ENCODE data around the gene AXIN2. TPM values are rescaled to one million over a fixed set of nuclear protein-coding genes. Genes with fewer than 3 reads are reported as not detected.

Gene AXIN2
- polyA plus RNA-seq, 1 donor from 2014 or later = 26.7 TPM

GRCh38 chr17:65503557-65503956 is 57.9 kb downstream of the AXIN2 start:
- Histone ChIP-seq H3K9me3 (ENCODE audit: low read length) (no peaks in the 10 kb centered on the region), H3K27me3 (ENCODE audit: insufficient read depth, low read depth, low read length) (no peaks in the 10 kb centered on the region), H3F3A (ENCODE audit: insufficient read depth, low read length, poor library complexity, severe bottlenecking) (no peaks in the 10 kb centered on the region), H3K4me3 (ENCODE audit: low read length) (no peak overlapping the region), H2AFZ (ENCODE audit: low read depth, low read length) (no peak overlapping the region), H3K9me2 (ENCODE audit: insufficient read depth, low read length) (no peaks in the 10 kb centered on the region), H3K27ac (ENCODE audit: low read length) (no peak overlapping the region), H3K9ac (ENCODE audit: low read length) (no peak overlapping the region), H3K36me3 (ENCODE audit: insufficient read depth, low read length) (no peaks in the 10 kb centered on the region), H3K79me2 (replicated peaks; ENCODE audit: insufficient read depth, low read length) (no peaks in the 10 kb centered on the region), H3K4me2 (ENCODE audit: low read length) (no peak overlapping the region), H4K20me1 (ENCODE audit: insufficient read depth) (no peaks in the 10 kb centered on the region)
- no peak for TF ChIP-seq RAD21 (conservative IDR thresholded peaks at IDR 0.05)
- no peak for TF ChIP-seq REST (IDR thresholded peaks at IDR 0.05; ENCODE audit: borderline replicate concordance)
- no peak for TF ChIP-seq POLR2AphosphoS5 (IDR thresholded peaks at IDR 0.05)
- TF ChIP-seq MXI1 (conservative IDR thresholded peaks at IDR 0.05; ENCODE audit: poor library complexity, severe bottlenecking) = no peak
- no peak for TF ChIP-seq EZH2 (IDR thresholded peaks at IDR 0.05; ENCODE audit: borderline replicate concordance, insufficient read depth, low read length, poor library complexity, severe bottlenecking)
- TF ChIP-seq TAF1 (IDR thresholded peaks at IDR 0.05; ENCODE audit: low read depth) = no peak
- TF ChIP-seq CTCF (IDR thresholded peaks at IDR 0.05; ENCODE audit: poor library complexity, severe bottlenecking) = no peak
- no peak for TF ChIP-seq EP300 (conservative IDR thresholded peaks at IDR 0.05; ENCODE audit: poor library complexity, severe bottlenecking)
- no peak for TF ChIP-seq SMC3 (conservative IDR thresholded peaks at IDR 0.05; ENCODE audit: poor library complexity)

GRCh38 chr17:65498816-65499215 is 62.6 kb downstream of the AXIN2 start:
- Histone ChIP-seq H3K79me2 (replicated peaks; ENCODE audit: insufficient read depth, low read length) (no peaks in the 10 kb centered on the region), H3K27me3 (ENCODE audit: insufficient read depth, low read depth, low read length) (no peaks in the 10 kb centered on the region), H3K4me3 (ENCODE audit: low read length) (no peak overlapping the region), H3K9me3 (ENCODE audit: low read length) (no peaks in the 10 kb centered on the region), H3F3A (ENCODE audit: insufficient read depth, low read length, poor library complexity, severe bottlenecking) (no peaks in the 10 kb centered on the region), H3K4me2 (ENCODE audit: low read length) (no peak overlapping the region), H3K9me2 (ENCODE audit: insufficient read depth, low read length) (no peaks in the 10 kb centered on the region), H3K27ac (ENCODE audit: low read length) (no peak overlapping the region), H3K36me3 (ENCODE audit: insufficient read depth, low read length) (no peaks in the 10 kb centered on the region), H2AFZ (ENCODE audit: low read depth, low read length) (no peak overlapping the region), H3K9ac (ENCODE audit: low read length) (no peak overlapping the region), H4K20me1 (ENCODE audit: insufficient read depth) (no peaks in the 10 kb centered on the region)
- TF ChIP-seq POLR2AphosphoS5 (IDR thresholded peaks at IDR 0.05) (no peak), SMC3 (conservative IDR thresholded peaks at IDR 0.05; ENCODE audit: poor library complexity) (no peak), REST (IDR thresholded peaks at IDR 0.05; ENCODE audit: borderline replicate concordance) (no peak), TAF1 (IDR thresholded peaks at IDR 0.05; ENCODE audit: low read depth) (no peak), EP300 (conservative IDR thresholded peaks at IDR 0.05; ENCODE audit: poor library complexity, severe bottlenecking) (no peak), CTCF (IDR thresholded peaks at IDR 0.05; ENCODE audit: poor library complexity, severe bottlenecking) (no peak), RAD21 (conservative IDR thresholded peaks at IDR 0.05) (no peak), EZH2 (IDR thresholded peaks at IDR 0.05; ENCODE audit: borderline replicate concordance, insufficient read depth, low read length, poor library complexity, severe bottlenecking) (no peak), MXI1 (conservative IDR thresholded peaks at IDR 0.05; ENCODE audit: poor library complexity, severe bottlenecking) (no peak)
